ENCODE measurements around the gene SAMD11. TPM values are rescaled to one million over a fixed set of nuclear protein-coding genes. Genes with fewer than 3 reads are reported as not detected.

The SAMD11 gene
- total and polyA plus RNA-seq, 2 of the 8 experiments (the other 6 are each of a cell fraction or from before 2014, with no cell fraction given): 0.18 to 0.30 TPM

DNA sequence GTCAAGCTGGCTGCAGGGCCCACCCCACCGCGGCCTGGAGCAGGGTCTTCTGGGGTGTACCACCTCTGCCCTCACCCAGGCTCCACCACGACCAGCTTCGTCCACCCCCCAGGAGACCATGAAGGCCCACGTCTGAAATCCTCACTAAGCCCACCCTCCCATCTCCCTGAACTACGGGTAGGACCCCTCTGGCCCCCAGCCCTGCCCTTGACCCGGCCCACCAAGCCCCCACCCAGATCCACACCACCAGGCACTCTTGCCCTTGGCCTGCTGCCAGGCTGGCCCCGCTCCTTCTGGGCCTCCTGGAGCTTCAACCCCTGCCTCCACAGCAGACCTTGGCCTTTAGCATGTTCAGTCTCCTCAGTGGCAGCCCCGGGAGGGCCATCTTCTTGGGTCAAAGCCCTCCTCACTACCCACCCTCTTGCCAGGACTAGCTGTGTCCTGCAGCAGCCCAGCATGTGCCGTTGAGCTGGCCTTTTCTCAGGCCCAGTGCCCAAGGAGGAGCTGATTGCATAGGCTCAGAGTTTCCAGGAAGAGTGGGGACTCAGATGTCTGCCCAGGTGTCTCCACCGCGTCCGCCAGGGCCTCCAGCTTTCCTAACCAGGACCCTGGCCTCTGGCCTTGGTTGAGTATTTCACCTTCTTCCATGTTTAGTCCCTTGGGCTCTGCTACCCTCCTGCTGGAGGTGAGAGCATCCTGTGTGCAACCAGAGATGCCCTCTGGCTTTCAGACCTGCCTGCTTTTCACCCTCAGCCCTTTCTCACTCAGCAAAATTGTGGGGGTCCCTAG is 17.7 kb upstream of the SAMD11 start:
- Histone ChIP-seq H2BK15ac (ENCODE audit: low read length) (no peak overlapping the region), H3K27me3 (replicated peaks in 1 of 4; ENCODE audit: control insufficient read depth in 3 of 4, extremely low read depth in 1 of 4, insufficient read depth in 3 of 4, low read length in 3 of 4) (peaks cover 24 to 50% (median 40%) of the 10 kb centered on the region in 4 experiments), H2BK5ac (ENCODE audit: low read depth, low read length) (no peak overlapping the region), H3K4me1 (replicated peaks in 1 of 4; ENCODE audit: control insufficient read depth in 3 of 4, insufficient read depth in 4 of 4, low read length in 3 of 4) (peaks cover 0 to 5% (median 2%) of the 10 kb centered on the region in 4 experiments; a peak in 4 of 7 replicates), H3K23me2 (ENCODE audit: low read depth, low read length) (peaks cover 2% of the 10 kb centered on the region; the same call in 1 of the 2 replicates), H3K23ac (ENCODE audit: insufficient read length) (no peak overlapping the region), H4K20me1 (replicated peaks in 1 of 2; ENCODE audit: control insufficient read depth in 1 of 2, insufficient read depth in 2 of 2, low read length in 2 of 2) (peaks cover 3 to 5% of the 10 kb centered on the region in 2 experiments), H2BK12ac (ENCODE audit: low read depth, low read length) (no peak overlapping the region), H3K36me3 (ENCODE audit: control insufficient read depth in 2 of 4, insufficient read depth in 4 of 4, low read length in 3 of 4) (no peaks in the 10 kb centered on the region), H3K27ac (ENCODE audit: low read depth, low read length) (no peak overlapping the region), H2AK5ac (ENCODE audit: low read depth, low read length) (peak overlapping the region; percentile 48; the same call in 1 of the 2 replicates), H4K8ac (ENCODE audit: extremely low read depth, insufficient read depth, low read length) (no peak overlapping the region; the same call in 1 of the 2 replicates), H3K4me3 (ENCODE audit: extremely low read depth in 1 of 4, insufficient read depth in 2 of 4, low read depth in 3 of 4, low read length in 4 of 4) (peak overlapping the region in 1 of 4 experiments; percentile 64; a peak in 1 of 8 replicates), H3K9ac (replicated peaks in 1 of 4; ENCODE audit: extremely low read depth in 1 of 4, low read depth in 3 of 4, low read length in 3 of 4) (no peak overlapping the region), H2BK20ac (ENCODE audit: low read length) (no peak overlapping the region), H3K79me2 (ENCODE audit: control insufficient read depth in 1 of 2, insufficient read depth in 2 of 2, low read length in 2 of 2) (no peaks in the 10 kb centered on the region), H3K4me2 (ENCODE audit: insufficient read depth in 1 of 2, low read depth in 2 of 2, low read length in 2 of 2) (0 out of 4 replicates have a peak overlapping the region, but pooled peaks of 1 of the 2 experiments have one; percentile 59), H3K79me1 (ENCODE audit: low read depth, low read length) (no peaks in the 10 kb centered on the region), H3K9me3 (ENCODE audit: insufficient read depth in 2 of 2, low read depth in 1 of 2, low read length in 1 of 2) (no peaks in the 10 kb centered on the region), H4K5ac (ENCODE audit: insufficient read length, low read depth, low read length) (no peak overlapping the region), H3K14ac (ENCODE audit: insufficient read length) (no peak overlapping the region), H3K56ac (replicated peaks; ENCODE audit: insufficient read length, low read depth, low read length) (no peak overlapping the region), H3K4ac (replicated peaks; ENCODE audit: insufficient read length, low read depth, low read length) (no peak overlapping the region), H2AFZ (ENCODE audit: low read length) (no peak overlapping the region), H3K18ac (ENCODE audit: extremely low read depth, low read length) (no peak overlapping the region), H2BK120ac (replicated peaks; ENCODE audit: low read depth, low read length) (no peak overlapping the region), H4K91ac (replicated peaks; ENCODE audit: insufficient read length, low read length) (no peak overlapping the region)
- ChIA-PET CTCF (ENCODE audit: partially characterized antibody) (interaction anchor here (0.7 to 4.1 kb wide), 19 partner anchors 8 to 75 kb away, joined by 3 to 20 read pairs (median 4); partner anchors contain the start of genes NOC2L and SAMD11), POLR2A (ENCODE audit: partially characterized antibody) (interaction anchor here (0.7 to 3.4 kb wide), 9 partner anchors 11 to 127 kb away, joined by 3 to 9 read pairs (median 3); no protein-coding TSS in a partner anchor)
- FAIRE-seq (no peak), DNase-seq (ENCODE audit: low read depth in 1 of 2, low spot score in 2 of 2) (peak in 1 of 2 experiments; percentile 44)
- TF ChIP-seq POU5F1 (IDR thresholded peaks at IDR 0.05; ENCODE audit: low read depth, low read length) (no peak), PHF8 (conservative IDR thresholded peaks at IDR 0.05; ENCODE audit: low read depth, low read length) (no peak), KDM4A (IDR thresholded peaks at IDR 0.05; ENCODE audit: low read depth, low read length, severe bottlenecking) (no peak), SIX5 (IDR thresholded peaks at IDR 0.05; ENCODE audit: low read depth, low read length) (no peak), CTBP2 (IDR thresholded peaks at IDR 0.05; ENCODE audit: borderline replicate concordance, insufficient read depth, insufficient read length, low read length) (no peak), SP4 (IDR thresholded peaks at IDR 0.05; ENCODE audit: low read length) (no peak), ASH2L (IDR thresholded peaks at IDR 0.05; ENCODE audit: low read length) (no peak), SUZ12 (IDR thresholded peaks at IDR 0.05; ENCODE audit: low read length) (no peak)
- 91% methylated on average over 12 of the region's 13 CpGs; no CpG with 5 or more reads in 1 of the 2 experiments for WGBS, 2 experiments (ENCODE audit: extremely low coverage in 1 of 2, insufficient coverage in 1 of 2, insufficient read length in 1 of 2, insufficient replicate concordance in 2 of 2, low coverage in 1 of 2, low lambda C conversion rate in 2 of 2, missing lambda C conversion rate in 1 of 2)
